MCF 10A (cell line): ENCODE results near the gene BCL6B. TPM values are rescaled to one million over a fixed set of nuclear protein-coding genes. Genes with fewer than 3 reads are reported as not detected.

Experiments used
- BruUV-seq: library from RNA; stranded (reverse); fragments of 400-500 nt; replicated peaks from 2 replicates; lab custom pipeline; 2021; lab: Mats Ljungman, UMichigan
- CTCF ChIA-PET: fragments of 300-600 bp; sonication (Branson Sonifier 250); formaldehyde crosslinking; extraction: SDS; loops from one replicate; lab custom pipeline; 2021; ENCODE audit warnings: antibody characterized with exemption, inconsistent platforms; lab: Yijun Ruan, JAX
- POLR2A ChIA-PET: fragments of 300-600, 350-650 bp; sonication (Branson Sonifier 250); formaldehyde crosslinking; extraction: SDS; loops from one replicate; lab custom pipeline; 2020; ENCODE audit warnings: antibody characterized with exemption, inconsistent platforms; lab: Yijun Ruan, JAX
- DNase-seq: peaks from one replicate; pipeline ENCODE4 v3.0.0-alpha.2; 2018; ENCODE audit not compliant: unreplicated experiment
- H3K27ac Mint-ChIP-seq: one replicate; pipeline ENCODE4 v1.8.0; 2022; ENCODE audit warnings: mild to moderate bottlenecking, low read depth, mixed read lengths; ENCODE audit not compliant: unreplicated experiment
- H3K27me3 Mint-ChIP-seq: one replicate; pipeline ENCODE4 v1.8.0; 2022; ENCODE audit warnings: mixed read lengths; ENCODE audit not compliant: insufficient read depth, unreplicated experiment
- H3K36me3 Mint-ChIP-seq: one replicate; pipeline ENCODE4 v1.8.0; 2022; ENCODE audit warnings: mild to moderate bottlenecking, moderate library complexity, mixed read lengths; ENCODE audit not compliant: insufficient read depth, unreplicated experiment
- H3K4me1 Mint-ChIP-seq: one replicate; pipeline ENCODE4 v1.8.0; 2022; ENCODE audit warnings: mixed read lengths; ENCODE audit not compliant: insufficient read depth, unreplicated experiment
- H3K4me3 Mint-ChIP-seq: one replicate; pipeline ENCODE4 v1.8.0; 2022; ENCODE audit warnings: mild to moderate bottlenecking, moderate library complexity, mixed read lengths; ENCODE audit not compliant: unreplicated experiment
- H3K9me3 Mint-ChIP-seq: one replicate; pipeline ENCODE4 v1.8.0; 2022; ENCODE audit warnings: mixed read lengths; ENCODE audit not compliant: unreplicated experiment
- CTCF ChIP-seq: fragments of 200-600 bp; IDR thresholded peaks from one replicate; pipeline ENCODE4 v1.8.0; 2022; ENCODE audit warnings: antibody characterized with exemption, mild to moderate bottlenecking; ENCODE audit not compliant: unreplicated experiment
- intact Hi-C: fragments of 100-400 bp; cut with micrococcal nuclease; formaldehyde crosslinking; loops from 2 replicates; pipeline ENCODE4 v1.14.1; 2022
- total RNA-seq: library from RNA; stranded (reverse); gene quantifications from 2 replicates; pipeline ENCODE4 v1.2.3, GENCODE V29; 2022

Gene BCL6B
- total RNA-seq, 1 experiment from 2014 or later = not detected

- peak; percentile 75 for DNase-seq
- Mint-ChIP-seq H3K27ac (no peak overlapping the region), H3K9me3 (no peaks in the 10 kb centered on the region), H3K27me3 (no peaks in the 10 kb centered on the region), H3K4me3 (no peak overlapping the region), H3K4me1 (peaks cover 23% of the 10 kb centered on the region), H3K36me3 (no peaks in the 10 kb centered on the region)
- peak; percentile 84 for TF ChIP-seq CTCF
- CTCF ChIA-PET = interaction anchor here (0.6 to 5.3 kb wide), 41 partner anchors 9 to 1186 kb away, joined by 3 to 48 read pairs (median 4); partner anchors contain the start of genes KIAA0753, SLC16A13, TEKT1 and TXNDC17
- BruUV-seq = no TSS peak
- POLR2A ChIA-PET = interaction anchor here (1.0 to 2.0 kb wide), 3 partner anchors 10 to 18 kb away, joined by 3 to 15 read pairs (median 10); partner anchors contain the start of genes RNASEK and SLC16A13
- intact Hi-C loops = loop anchor here (5.0 kb wide), 1 partner anchor 355 kb away; no protein-coding TSS in a partner anchor
Observed at GRCh38 chr17:7021993-7022778, 664 bp upstream of the BCL6B start.

GRCh38 chr17:7023576-7024401 is 939 bp downstream of the BCL6B start:
- no peaks in the 10 kb centered on the region for H3K36me3 Mint-ChIP-seq
- DNase-seq = peak; percentile 13
- H3K27me3 Mint-ChIP-seq = no peaks in the 10 kb centered on the region
- H3K4me1 Mint-ChIP-seq = peaks cover 23% of the 10 kb centered on the region
- TF ChIP-seq CTCF = no peak
- H3K27ac Mint-ChIP-seq = no peak overlapping the region
- BruUV-seq = no TSS peak
- intact Hi-C loops = loop anchor here (5.0 kb wide), 1 partner anchor 356 kb away; no protein-coding TSS in a partner anchor
- H3K9me3 Mint-ChIP-seq = no peaks in the 10 kb centered on the region
- POLR2A ChIA-PET = interaction anchor here (0.5 to 1.7 kb wide), 2 partner anchors 12 to 161 kb away, joined by 3 to 6 read pairs; partner anchors contain the start of gene SLC16A13
- H3K4me3 Mint-ChIP-seq = no peak overlapping the region
- CTCF ChIA-PET = interaction anchor here (0.6 to 3.5 kb wide), 4 partner anchors 20 to 574 kb away, joined by 3 to 27 read pairs (median 3); no protein-coding TSS in a partner anchor

- POLR2A ChIA-PET = interaction anchor here (1.7 kb wide), 1 partner anchor 11 kb away, joined by 6 read pairs; the partner anchor contains the start of gene SLC16A13
- peaks cover 23% of the 10 kb centered on the region for H3K4me1 Mint-ChIP-seq
- intact Hi-C loops = loop anchor here (5.0 kb wide), 1 partner anchor 357 kb away; no protein-coding TSS in a partner anchor
- no peak for DNase-seq
- no peak overlapping the region for H3K4me3 Mint-ChIP-seq
- H3K27me3 Mint-ChIP-seq = no peaks in the 10 kb centered on the region
- H3K27ac Mint-ChIP-seq = no peak overlapping the region
- BruUV-seq = no TSS peak
- TF ChIP-seq CTCF = no peak
- no peaks in the 10 kb centered on the region for H3K9me3 Mint-ChIP-seq
- H3K36me3 Mint-ChIP-seq = no peaks in the 10 kb centered on the region
- CTCF ChIA-PET = interaction anchor here (0.6 to 1.1 kb wide), 5 partner anchors 9 to 551 kb away, joined by 3 to 4 read pairs (median 3); no protein-coding TSS in a partner anchor
Observed at GRCh38 chr17:7024402-7024785, 1.5 kb downstream of the BCL6B start.
